Muscle of leg (tissue), 11 donors: ENCODE results near the gene COQ4. TPM values are rescaled to one million over a fixed set of nuclear protein-coding genes. Genes with fewer than 3 reads are reported as not detected.

ENCODE experiments used
- DNase-seq: peaks from one replicate; pipeline ENCODE4 v3.0.0; 2013
- H3K27ac ChIP-seq: one replicate; pipeline ENCODE4 v1.5.1; 2013; ENCODE audit warnings: mild to moderate bottlenecking, low read length, control low read depth
- H3K27me3 ChIP-seq: one replicate; pipeline ENCODE4 v1.6.1; 2013; ENCODE audit warnings: low read length; ENCODE audit not compliant: control insufficient read depth, insufficient read depth
- H3K36me3 ChIP-seq: one replicate; pipeline ENCODE4 v1.6.1; 2013; ENCODE audit warnings: low read length; ENCODE audit not compliant: control insufficient read depth, insufficient read depth
- H3K4me1 ChIP-seq: one replicate; pipeline ENCODE4 v1.6.1; 2013; ENCODE audit warnings: low read length; ENCODE audit not compliant: control insufficient read depth, insufficient read depth
- H3K4me3 ChIP-seq: one replicate; pipeline ENCODE4 v1.5.1; 2013; ENCODE audit warnings: low read length, control low read depth
- H3K9me3 ChIP-seq: replicated peaks from 2 replicates; pipeline ENCODE4 v1.6.1; 2013; ENCODE audit warnings: low read depth, low read length; ENCODE audit not compliant: control insufficient read depth
- WGBS: methylation state at CpG from one replicate; pipeline ENCODE4 v1.1.5; 2013; ENCODE audit warnings: missing lambda C conversion rate; ENCODE audit not compliant: insufficient coverage; 5-methylcytosine and 5-hydroxymethylcytosine counted together
- polyA plus RNA-seq, 8 donors: library from polyadenylated mRNA; unstranded; fragments of 120-200 nt; gene quantifications; one replicate each; pipeline versions ENCODE4 v1.2.1 to v1.2.3, GENCODE V29; 2013; ENCODE audit warnings: inconsistent platforms in 1 of 8, low replicate concordance in 1 of 8; ENCODE audit not compliant: insufficient read length in 8 of 8, insufficient read depth in 1 of 8
- total RNA-seq: library from RNA; stranded (reverse); fragments of 120-200 nt; gene quantifications from one replicate; pipeline ENCODE4 v1.2.4, GENCODE V29; 2013

The COQ4 gene
- total and polyA plus RNA-seq, 9 donors, result 24.4 to 39.3 (median 31.8) TPM

DNA sequence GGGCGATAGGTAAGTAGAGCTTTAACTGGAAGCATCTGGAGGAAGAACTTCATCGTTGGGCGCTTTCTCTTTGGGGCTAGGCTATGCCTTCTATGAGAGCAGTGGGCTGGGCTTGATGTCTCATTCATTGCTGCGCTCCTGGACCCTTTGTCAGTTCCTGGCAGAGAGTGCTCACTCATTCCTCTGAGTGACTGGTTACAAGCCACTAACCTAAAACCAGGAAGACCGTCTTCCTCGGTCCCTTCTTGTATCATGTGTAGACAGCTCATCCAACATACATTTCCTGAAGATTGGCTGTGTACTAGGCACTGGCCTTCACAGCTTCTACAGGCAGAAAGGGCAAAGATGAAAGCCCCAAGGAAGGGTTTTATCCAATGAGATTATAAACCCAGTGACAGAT lies 40.1 kb upstream of the COQ4 start:
- no peak overlapping the region for H3K27ac ChIP-seq
- WGBS, result 96% methylated on average over 4 of the region's 6 CpGs
- no peak overlapping the region for H3K4me3 ChIP-seq
- peaks cover 12% of the 10 kb centered on the region for H3K4me1 ChIP-seq
- no peaks in the 10 kb centered on the region for H3K27me3 ChIP-seq
- no peaks in the 10 kb centered on the region for H3K9me3 ChIP-seq
- peaks cover 16% of the 10 kb centered on the region for H3K36me3 ChIP-seq
- no peak for DNase-seq

- DNase-seq, result no peak
- Histone ChIP-seq H3K4me3 (no peak overlapping the region), H3K36me3 (peaks cover 32% of the 10 kb centered on the region), H3K4me1 (peaks cover 12% of the 10 kb centered on the region), H3K27ac (no peak overlapping the region), H3K9me3 (no peaks in the 10 kb centered on the region), H3K27me3 (no peaks in the 10 kb centered on the region)
- 91% methylated on average over 11 of the region's 12 CpGs for WGBS
Measured at GRCh38 chr9:128285033-128285784, 37.4 kb upstream of the COQ4 start.

- H3K4me1 ChIP-seq, result peaks cover 12% of the 10 kb centered on the region
- H3K27me3 ChIP-seq, result no peaks in the 10 kb centered on the region
- peak; percentile 79 for DNase-seq
- no peak overlapping the region for H3K27ac ChIP-seq
- peaks cover 32% of the 10 kb centered on the region for H3K36me3 ChIP-seq
- no peaks in the 10 kb centered on the region for H3K9me3 ChIP-seq
- no peak overlapping the region for H3K4me3 ChIP-seq
- WGBS, result 26% methylated on average over 4 of the region's 6 CpGs
Measured at GRCh38 chr9:128286440-128286839, 36.2 kb upstream of the COQ4 start.

- 79% methylated on average over 4 of the region's 11 CpGs for WGBS
- peaks cover 38% of the 10 kb centered on the region for H3K36me3 ChIP-seq
- no peak for DNase-seq
Measured at GRCh38 chr9:128288273-128289004, 34.2 kb upstream of the COQ4 start.

DNA sequence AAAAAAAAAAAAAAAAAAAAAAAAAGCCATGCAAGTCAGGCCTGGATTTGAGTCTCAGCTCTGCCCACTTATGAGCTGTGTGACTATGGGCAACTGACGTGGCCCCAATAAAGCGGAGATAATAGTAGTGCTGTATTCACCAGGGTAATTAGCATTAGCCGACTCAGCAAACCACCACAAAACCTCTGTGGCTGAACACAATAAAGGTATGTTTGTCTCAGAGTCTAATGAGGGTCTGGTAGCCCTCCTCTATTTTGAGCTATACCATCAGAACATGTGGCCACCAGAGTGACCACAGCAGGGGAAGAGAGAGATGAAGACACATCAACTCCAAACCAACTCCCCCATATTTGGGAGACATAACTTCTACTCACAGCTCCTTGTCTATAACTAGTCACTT lies 30.6 kb upstream of the COQ4 start:
- Histone ChIP-seq H3K4me3 (no peak overlapping the region), H3K36me3 (peaks cover 27% of the 10 kb centered on the region), H3K9me3 (no peaks in the 10 kb centered on the region), H3K27me3 (no peaks in the 10 kb centered on the region), H3K27ac (no peak overlapping the region), H3K4me1 (peaks cover 8% of the 10 kb centered on the region)
- no peak for DNase-seq
- 90% methylated on average over 2 of the region's 3 CpGs for WGBS

More at GRCh38 chr9:128288273-128289004, 34.2 kb upstream of the COQ4 start:
- peaks cover 12% of the 10 kb centered on the region for H3K4me1 ChIP-seq
- H3K9me3 ChIP-seq, result no peaks in the 10 kb centered on the region
- no peaks in the 10 kb centered on the region for H3K27me3 ChIP-seq
- no peak overlapping the region for H3K27ac ChIP-seq
- no peak overlapping the region for H3K4me3 ChIP-seq

DNA sequence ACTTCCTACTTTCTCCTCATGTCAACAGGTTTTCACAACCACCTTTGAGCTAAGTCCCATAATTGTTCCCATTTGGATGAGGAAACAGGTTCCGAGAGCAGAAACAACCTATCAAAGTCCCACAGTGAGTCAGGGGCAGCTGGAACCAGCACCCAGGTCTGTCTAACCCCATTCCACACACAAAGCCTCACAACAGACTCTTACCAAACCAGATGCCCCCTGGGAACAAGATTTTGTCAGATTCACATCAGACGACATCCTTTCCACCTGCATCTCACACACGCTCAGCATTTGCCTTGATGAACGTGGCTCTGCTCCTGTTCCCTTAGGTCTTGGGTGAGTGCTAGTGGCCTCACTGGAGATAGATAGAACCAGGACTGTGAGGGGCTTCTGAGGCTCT lies 29.5 kb upstream of the COQ4 start:
- H3K27ac ChIP-seq, result no peak overlapping the region
- H3K9me3 ChIP-seq, result no peaks in the 10 kb centered on the region
- peaks cover 8% of the 10 kb centered on the region for H3K4me1 ChIP-seq
- H3K4me3 ChIP-seq, result no peak overlapping the region
- H3K36me3 ChIP-seq, result peaks cover 23% of the 10 kb centered on the region
- 71% methylated on average over 1 of the region's 4 CpGs for WGBS
- no peak for DNase-seq
- no peaks in the 10 kb centered on the region for H3K27me3 ChIP-seq

DNA sequence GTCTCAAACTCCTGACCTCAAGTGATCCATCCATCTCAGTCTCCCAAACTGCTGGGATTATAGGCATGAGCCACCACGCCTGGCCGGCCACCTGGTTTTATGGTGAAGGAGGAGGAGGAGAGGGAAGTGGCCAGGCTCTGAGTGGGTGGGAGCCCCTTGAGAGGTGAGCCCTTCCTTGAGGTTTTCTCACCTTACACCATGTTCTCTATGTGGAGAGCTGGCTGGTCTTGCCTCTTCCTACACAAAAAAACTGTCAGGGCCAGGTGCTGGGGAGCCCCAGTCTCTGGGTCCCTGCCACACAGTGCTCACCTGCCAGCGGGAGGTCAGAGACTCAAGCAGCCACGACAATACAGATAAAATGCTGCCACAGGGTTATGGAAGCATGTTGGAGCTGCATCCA lies 28.5 kb upstream of the COQ4 start:
- no peak for DNase-seq
- 86% methylated on average over 2 of the region's 4 CpGs for WGBS

DNA sequence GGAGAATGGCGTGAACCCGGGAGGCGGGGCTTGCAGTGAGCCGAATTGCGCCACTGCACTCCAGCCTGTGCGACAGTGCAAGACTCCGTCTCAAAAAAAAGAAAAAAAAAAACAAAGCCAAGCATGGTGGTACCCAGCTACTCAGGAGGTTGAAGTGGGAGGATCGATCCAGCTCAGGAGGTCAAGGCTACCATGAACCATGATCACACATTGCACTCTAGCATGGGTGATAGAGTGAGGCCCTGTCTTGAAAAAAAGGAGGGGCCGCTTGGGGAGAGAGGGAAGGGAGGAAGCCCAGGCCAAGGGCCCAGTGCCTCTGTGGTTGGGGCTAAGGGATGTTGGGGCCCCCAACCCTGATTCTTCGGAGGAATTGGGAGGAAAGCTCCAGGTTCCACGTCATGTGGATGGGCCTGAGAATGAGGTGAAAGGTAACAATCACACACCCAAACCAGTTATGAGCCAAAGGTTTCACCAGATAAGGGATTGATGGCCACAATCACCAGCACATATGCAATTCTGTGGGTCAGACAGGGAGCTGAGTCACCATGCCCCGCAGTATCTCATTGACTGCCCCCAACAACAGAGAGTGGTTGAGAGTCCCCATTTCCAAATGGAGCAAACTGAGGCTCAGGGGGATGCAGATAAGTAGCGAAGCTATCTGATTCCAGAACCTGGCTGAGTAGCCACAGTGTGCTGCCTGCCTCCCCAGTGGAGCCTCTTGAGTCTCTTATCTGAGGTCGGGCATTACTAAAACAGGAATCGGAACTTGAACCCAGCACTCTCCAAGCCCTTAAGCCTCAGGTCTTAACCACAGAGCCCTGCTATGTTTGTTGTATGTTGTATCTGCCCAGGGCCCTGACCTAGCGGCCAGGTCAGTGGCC lies 26.1 kb upstream of the COQ4 start:
- WGBS, result 91% methylated on average over 9 of the region's 16 CpGs
- no peaks in the 10 kb centered on the region for H3K9me3 ChIP-seq
- H3K4me1 ChIP-seq, result peaks cover 8% of the 10 kb centered on the region
- peaks cover 11% of the 10 kb centered on the region for H3K36me3 ChIP-seq
- no peak for DNase-seq
- H3K27me3 ChIP-seq, result no peaks in the 10 kb centered on the region
- no peak overlapping the region for H3K4me3 ChIP-seq
- H3K27ac ChIP-seq, result no peak overlapping the region

More for the DNA sequence above, 28.5 kb upstream of the COQ4 start:
- Histone ChIP-seq H3K27me3 (no peaks in the 10 kb centered on the region), H3K36me3 (peaks cover 12% of the 10 kb centered on the region), H3K4me3 (no peak overlapping the region), H3K4me1 (peaks cover 8% of the 10 kb centered on the region), H3K27ac (no peak overlapping the region), H3K9me3 (no peaks in the 10 kb centered on the region)

- no peak for DNase-seq
- H3K36me3 ChIP-seq, result peaks cover 9% of the 10 kb centered on the region
- H3K27me3 ChIP-seq, result no peaks in the 10 kb centered on the region
- H3K4me1 ChIP-seq, result peaks cover 8% of the 10 kb centered on the region
- no peak overlapping the region for H3K27ac ChIP-seq
- WGBS, result 77% methylated on average over 2 of the region's 2 CpGs
- no peaks in the 10 kb centered on the region for H3K9me3 ChIP-seq
- no peak overlapping the region for H3K4me3 ChIP-seq
Measured at GRCh38 chr9:128297221-128297773, 25.3 kb upstream of the COQ4 start.
